Testis (tissue), 2 donors: ENCODE measurements around the gene S100A1.

Source experiments
- CTCF ChIP-seq, 3 experiments: fragments of 450-650 bp in 2 of 3; fragments of 200-600 bp in 1 of 3; sonication (generic) in 1 of 3; IDR thresholded peaks; one replicate each; pipeline ENCODE4 v1.5.1; 2016 to 2019; ENCODE audit warnings: antibody characterized with exemption in 3 of 3, mild to moderate bottlenecking in 2 of 3, moderate library complexity in 1 of 3
- POLR2A ChIP-seq: fragments of 450-650 bp; IDR thresholded peaks from one replicate; pipeline ENCODE4 v1.6.1; 2017; ENCODE audit warnings: antibody characterized with exemption, mild to moderate bottlenecking, moderate library complexity

GRCh38 chr1:153633754-153634665 lies 5.8 kb downstream of the S100A1 start, which contains the start of gene CHTOP:
- TF ChIP-seq CTCF (IDR thresholded peaks at IDR 0.05), result peak in 1 of 3 experiments; percentile 38
- peak; percentile 74 for TF ChIP-seq POLR2A
